Right renal cortex interstitium (tissue), 3 donors: ENCODE results near the gene MAPK1. TPM values are rescaled to one million over a fixed set of nuclear protein-coding genes. Genes with fewer than 3 reads are reported as not detected.
"Not testable (repeated sequence)": the region's sequence is repeated elsewhere in the genome, so short reads cannot be mapped to it uniquely, and the experiment has no call there.

Experiments
- DNase-seq, 3 donors: peaks; one replicate each; pipeline ENCODE4 v3.0.0-alpha.2; 2013; ENCODE audit warnings: low read depth in 3 of 3, low spot score in 2 of 3
- polyA plus RNA-seq, 3 donors: library from polyadenylated mRNA; unstranded; fragments of 120-200 nt; gene quantifications; one replicate each; pipeline ENCODE4 v1.2.1, GENCODE V29; 2013; ENCODE audit not compliant: insufficient read length in 3 of 3

MAPK1 gene
- polyA plus RNA-seq, 3 donors, result 126 to 135 (median 135) TPM

GRCh38 chr22:21793716-21794115 lies 73.7 kb downstream of the MAPK1 start:
- DNase-seq, result not testable (repeated sequence)

GRCh38 chr22:21791635-21792625 lies 75.5 kb downstream of the MAPK1 start:
- no peak for DNase-seq

- not testable (repeated sequence) for DNase-seq
Measured at GRCh38 chr22:21790849-21791610, 76.4 kb downstream of the MAPK1 start.

GRCh38 chr22:21790359-21790758 lies 77.1 kb downstream of the MAPK1 start:
- no peak for DNase-seq

DNA sequence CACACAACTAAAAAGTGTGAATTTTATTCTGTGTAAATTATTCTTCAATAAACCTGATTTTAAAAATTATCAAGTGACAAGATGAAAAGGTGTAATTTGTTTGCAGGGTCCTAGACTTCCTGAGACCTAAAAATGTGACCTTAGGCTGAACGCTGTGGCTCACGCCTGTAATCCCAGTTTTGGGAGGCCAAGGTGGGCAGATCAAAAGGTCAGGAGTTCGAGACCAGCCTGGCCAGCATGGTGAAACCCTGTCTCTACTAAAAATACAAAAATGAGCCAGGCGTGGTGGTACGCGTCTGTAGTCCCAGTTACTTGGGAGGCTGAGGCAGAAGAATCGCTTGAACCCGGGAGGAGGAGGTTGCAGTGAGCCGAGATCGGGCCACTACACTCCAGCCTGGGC lies 79.9 kb downstream of the MAPK1 start:
- DNase-seq, result not testable (repeated sequence)

- DNase-seq, result no peak
Measured at GRCh38 chr22:21780259-21780658, 87.2 kb downstream of the MAPK1 start.

- DNase-seq, result no peak
Measured at GRCh38 chr22:21779444-21779843, 88.0 kb downstream of the MAPK1 start.

DNA sequence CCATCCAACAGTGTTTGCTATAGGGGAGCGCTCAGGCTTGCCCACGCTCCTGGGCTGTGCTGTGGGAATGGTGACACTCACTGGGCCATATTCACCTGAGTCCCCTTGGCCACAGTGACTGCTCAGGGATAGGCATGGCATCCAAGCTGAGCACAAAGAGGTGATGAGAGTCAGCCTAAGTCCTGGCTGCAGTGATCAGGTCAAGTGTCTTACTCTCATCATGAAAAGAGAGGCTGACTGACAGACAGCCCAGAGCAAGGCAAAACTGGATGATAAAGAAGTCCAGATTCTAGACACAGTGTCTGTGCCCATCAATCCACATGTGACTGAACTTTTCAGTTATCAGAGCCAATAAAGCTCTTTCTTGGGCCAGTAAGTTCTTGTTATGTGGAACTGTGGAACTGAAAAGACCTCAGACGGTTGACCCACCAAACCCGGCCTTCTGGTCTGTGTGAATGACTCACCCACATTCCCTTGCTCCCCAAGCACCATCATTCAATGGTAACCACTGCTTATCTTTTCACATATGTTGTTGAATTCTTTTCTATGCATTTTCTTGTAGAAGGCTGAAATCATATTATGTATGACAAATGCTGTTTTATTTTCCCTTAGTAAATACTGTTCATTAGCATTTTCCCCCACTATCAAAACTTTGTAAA lies 88.6 kb downstream of the MAPK1 start:
- no peak for DNase-seq

GRCh38 chr22:21771631-21771976 lies 95.8 kb downstream of the MAPK1 start:
- no peak for DNase-seq

DNA sequence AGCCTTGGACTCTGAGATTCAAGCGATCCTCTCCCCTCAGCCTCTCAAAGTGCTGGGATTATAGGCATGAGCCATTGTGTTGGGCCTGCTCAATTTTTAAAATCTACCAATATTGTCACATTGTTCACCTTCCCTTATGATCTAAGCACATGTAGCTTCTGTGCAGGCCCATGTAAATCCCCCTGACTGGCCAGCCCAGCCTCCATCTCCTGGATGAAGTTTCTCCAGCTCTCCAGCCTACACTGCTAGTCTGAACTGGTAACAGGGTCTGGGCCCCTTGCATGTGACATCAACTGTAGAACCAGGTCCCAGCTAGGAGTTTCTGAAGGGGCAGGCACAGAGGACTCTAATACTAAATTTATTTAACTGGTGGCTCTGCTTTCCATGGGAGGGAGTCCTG lies 99.0 kb downstream of the MAPK1 start:
- DNase-seq, result no peak

DNA sequence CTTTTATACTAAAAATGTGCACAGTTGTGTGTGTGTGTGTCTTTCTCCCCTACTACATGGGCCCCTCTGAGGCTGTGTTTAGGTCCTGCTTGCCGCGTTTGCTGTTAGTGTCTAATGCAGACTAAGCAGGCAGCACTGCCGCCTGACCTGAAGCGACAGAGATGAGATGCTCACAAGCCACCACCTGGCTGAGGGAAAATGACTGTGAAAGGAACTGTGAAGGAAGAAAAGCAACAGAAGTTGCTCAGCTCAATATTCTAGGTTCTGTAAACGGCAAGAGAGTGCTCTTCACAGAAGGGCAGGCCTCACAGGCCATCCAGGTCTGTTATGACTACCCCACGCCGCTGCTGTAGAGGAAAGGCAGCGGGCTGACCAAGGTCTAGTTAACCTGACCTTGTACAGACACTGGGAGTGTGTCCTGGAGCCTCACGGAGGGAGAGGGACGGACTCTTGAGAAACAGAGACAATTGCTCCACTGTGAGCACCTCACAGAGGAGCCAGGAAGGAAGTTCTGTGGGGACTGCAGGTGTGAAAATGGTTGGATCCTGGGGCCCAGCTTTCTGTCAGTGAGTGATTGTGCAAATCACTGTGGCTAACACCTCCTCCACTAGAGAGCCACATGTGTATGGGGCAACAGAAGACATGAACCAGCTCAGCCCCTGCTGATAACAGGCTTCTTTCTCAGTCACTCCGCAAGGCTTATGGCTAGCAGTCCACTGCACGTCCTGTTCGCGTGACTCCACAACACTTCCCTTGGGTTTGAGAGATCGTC lies 100.6 kb downstream of the MAPK1 start:
- DNase-seq, result no peak

DNA sequence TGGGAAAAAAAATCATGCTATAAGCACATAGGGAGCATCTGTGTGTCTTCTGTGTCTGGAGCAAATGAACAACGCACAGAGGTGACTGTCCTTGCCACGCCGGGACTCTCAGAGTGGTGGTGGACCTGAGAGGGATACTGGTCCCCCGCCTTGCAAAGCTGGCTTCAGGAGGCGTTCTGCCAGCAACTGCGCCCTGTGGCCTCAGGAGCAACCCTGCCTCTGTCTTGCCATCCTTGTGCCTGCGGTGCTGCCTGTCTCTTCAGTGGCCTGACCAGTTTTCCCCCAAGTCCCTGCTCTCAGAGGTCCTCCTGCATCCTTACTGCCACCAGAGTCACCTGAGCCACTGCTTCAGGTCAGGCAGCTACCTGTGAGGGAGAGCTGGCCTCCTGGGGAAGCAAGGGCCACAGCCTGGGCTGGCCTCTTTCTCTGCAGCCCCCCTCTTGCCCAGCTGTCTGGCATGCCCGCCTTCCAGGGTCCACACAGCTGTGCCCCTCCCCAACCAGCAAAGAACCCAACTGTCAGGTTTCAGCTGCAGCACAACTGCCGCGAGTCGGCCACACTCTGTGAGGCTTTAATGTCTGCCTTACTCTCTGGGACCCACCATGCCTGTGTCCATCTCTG lies 101.4 kb downstream of the MAPK1 start:
- no peak for DNase-seq

DNA sequence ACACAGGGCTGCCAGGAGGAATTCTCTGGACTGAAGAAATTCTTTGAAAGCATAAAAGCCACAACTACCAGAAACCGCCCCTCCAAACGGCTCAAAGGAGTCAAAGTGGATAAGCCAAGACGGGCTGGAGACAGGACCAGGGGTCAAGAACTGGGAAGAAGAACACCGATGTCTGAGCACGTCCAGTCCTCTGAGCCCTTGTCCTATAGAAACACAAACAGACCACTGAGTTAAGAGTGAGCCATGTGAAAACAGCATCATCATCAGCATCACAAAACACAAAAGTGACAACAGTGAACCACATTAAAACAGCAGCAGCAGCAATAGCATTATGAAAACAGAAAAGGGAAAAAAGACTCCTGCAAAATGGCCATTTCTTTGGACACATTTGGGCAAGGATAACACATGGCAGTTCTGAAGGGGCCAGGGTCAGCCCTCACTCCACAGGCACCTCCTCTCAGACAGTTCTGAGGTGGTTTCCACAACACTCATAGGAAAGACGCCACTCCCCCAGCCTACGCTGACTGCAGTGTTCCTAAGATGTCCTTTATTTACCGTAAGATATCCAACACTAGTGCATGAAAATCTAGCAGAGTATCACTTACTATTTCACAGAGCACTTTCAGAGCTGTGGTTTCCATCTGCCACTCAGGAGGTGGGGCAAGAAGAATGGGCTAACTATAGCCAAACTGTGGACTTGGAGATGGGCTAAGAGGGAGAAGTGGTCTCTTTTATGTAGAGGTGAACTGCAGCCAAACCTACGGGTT lies 103.2 kb downstream of the MAPK1 start:
- no peak for DNase-seq

DNA sequence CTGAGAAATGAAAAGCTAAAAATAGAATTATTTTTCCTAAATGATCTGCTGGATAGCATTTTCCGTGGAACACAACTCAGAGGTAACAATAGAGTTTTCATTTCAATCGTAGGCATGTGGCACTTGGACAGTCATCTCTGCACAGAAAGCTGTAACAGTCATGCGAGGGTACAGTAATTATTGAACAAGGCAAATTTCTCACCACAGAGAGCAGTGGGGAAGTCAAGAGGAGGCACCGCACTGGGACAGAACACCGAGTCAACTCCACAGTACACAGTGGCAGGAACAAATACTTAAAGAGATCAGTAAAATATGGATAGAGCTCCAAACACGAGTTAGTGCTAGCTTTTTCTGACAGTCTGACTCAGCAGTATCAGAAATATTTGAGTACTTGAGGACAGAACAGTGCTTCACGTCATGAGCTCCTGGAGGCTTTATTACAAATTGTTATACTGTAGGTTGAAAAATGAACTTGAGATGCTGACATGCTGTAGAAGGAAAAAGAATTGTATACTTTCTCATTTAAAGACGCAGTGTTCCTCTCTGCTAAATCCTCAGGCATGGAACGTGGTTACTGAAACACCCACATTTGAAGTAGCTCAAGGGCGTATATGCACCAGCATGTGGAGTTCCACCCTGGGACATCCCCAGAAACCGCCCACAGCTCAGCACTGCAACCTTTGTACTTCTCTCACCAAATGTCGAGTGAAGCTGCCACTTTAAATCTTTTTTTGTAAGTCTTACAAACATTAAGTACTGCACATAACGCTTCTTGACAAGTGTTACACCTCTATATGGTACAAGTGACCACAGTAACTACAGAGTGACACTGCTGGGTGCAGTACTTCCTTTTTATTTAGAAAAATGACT lies 104.5 kb downstream of the MAPK1 start:
- DNase-seq, result no peak

DNA sequence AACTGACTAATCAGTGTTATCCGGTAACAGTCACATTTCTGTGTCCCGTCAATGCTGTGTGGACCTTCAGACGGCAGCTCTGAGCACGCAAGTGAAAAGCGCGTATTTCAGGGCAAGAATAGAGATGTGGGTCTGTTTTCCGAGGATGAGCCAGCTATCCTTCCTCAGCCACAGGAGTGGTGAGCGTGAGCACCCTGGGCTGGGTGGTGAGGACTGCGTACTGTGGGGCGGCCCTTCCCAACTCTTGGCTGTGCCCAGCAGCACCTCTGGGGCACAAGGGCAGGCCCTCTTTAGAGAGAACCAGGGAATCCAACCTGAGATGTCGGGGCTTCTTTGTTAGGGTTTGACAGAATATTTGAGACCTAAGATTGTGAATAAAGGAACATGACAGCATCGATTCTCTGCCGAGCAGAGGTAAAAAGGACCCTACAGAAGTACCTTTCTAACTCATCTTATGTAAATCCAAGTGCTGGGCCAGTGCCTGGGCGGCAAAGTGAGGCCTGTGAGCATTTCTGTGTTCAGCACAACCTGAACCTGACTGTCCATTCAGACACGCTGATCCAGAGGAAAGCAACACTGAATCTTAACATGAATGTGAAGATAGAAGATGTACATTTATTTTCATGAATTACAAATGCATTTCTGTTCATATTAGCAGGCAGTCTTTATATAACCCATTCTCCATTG lies 105.3 kb downstream of the MAPK1 start:
- DNase-seq, result no peak

GRCh38 chr22:21761086-21761485 lies 106.4 kb downstream of the MAPK1 start:
- DNase-seq, result no peak

DNA sequence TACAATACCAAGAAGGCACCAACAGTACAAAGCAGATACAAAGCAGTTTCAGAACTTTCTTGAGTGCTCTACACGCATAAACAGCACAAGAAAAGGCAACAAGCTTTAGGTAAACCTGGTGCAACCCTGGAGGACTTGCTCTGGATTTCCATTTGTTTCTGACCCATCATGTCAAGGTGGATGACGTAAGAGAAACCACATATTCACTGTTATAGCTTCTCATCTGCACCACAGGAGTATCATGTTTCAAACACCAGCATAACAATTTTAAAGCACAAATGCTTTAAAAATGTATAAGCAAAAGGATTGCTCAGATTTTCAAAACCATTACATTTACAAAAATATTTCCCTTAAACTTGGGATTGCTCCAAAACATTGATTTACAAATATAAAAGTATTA lies 106.8 kb downstream of the MAPK1 start:
- no peak for DNase-seq
